H1 (cell line): Measurements from ENCODE around the gene TUBA3C. TPM values are rescaled to one million over a fixed set of nuclear protein-coding genes. Genes with fewer than 3 reads are reported as not detected.

ENCODE experiments used
- CTCF ChIA-PET: fragments of 300-600 bp; sonication (Branson Sonifier 250); formaldehyde crosslinking; loops from one replicate; lab custom pipeline; 2021; ENCODE audit not compliant: partially characterized antibody; lab: Charles Lee
- POLR2A ChIA-PET: fragments of 300-600 bp; sonication (Branson Sonifier 250); formaldehyde crosslinking; loops from one replicate; lab custom pipeline; 2021; ENCODE audit warnings: inconsistent platforms; ENCODE audit not compliant: partially characterized antibody; lab: Charles Lee
- DNase-seq, 2 experiments: peaks; one replicate each; pipeline versions ENCODE4 v3.0.0 to v3.0.0-alpha.2; 2010 to 2022; ENCODE audit warnings: low spot score in 2 of 2, low read depth in 1 of 2, mixed read lengths in 1 of 2
- FAIRE-seq: peaks from 2 replicates; lab custom pipeline; 2011; peaks lifted over from hg19 to GRCh38; lab: Jason Lieb, UNC
- H2AFZ ChIP-seq: 2 replicates; pipeline ENCODE4 v1.8.1; 2012; ENCODE audit warnings: low read length, inconsistent platforms
- H2AK5ac ChIP-seq: 2 replicates; pipeline ENCODE4 v1.6.1; 2013; ENCODE audit warnings: low read depth, low read length
- H2BK120ac ChIP-seq: replicated peaks from 2 replicates; pipeline ENCODE3; 2013; ENCODE audit warnings: low read depth, low read length, inconsistent platforms
- H2BK12ac ChIP-seq: 2 replicates; pipeline ENCODE4 v1.6.1; 2013; ENCODE audit warnings: low read depth, low read length
- H2BK15ac ChIP-seq: 2 replicates; pipeline ENCODE4 v1.6.1; 2013; ENCODE audit warnings: low read length
- H2BK20ac ChIP-seq: 2 replicates; pipeline ENCODE4 v1.6.1; 2013; ENCODE audit warnings: low read length
- H2BK5ac ChIP-seq: 2 replicates; pipeline ENCODE4 v1.6.1; 2013; ENCODE audit warnings: low read depth, low read length
- H3K14ac ChIP-seq: 2 replicates; pipeline ENCODE4 v1.6.1; 2013; ENCODE audit warnings: inconsistent platforms; ENCODE audit not compliant: insufficient read length
- H3K18ac ChIP-seq: 2 replicates; pipeline ENCODE4 v1.6.1; 2013; ENCODE audit warnings: low read length; ENCODE audit errors: extremely low read depth
- H3K23ac ChIP-seq: 2 replicates; pipeline ENCODE4 v1.6.1; 2013; ENCODE audit warnings: inconsistent platforms; ENCODE audit not compliant: insufficient read length
- H3K23me2 ChIP-seq: 2 replicates; pipeline ENCODE4 v1.6.1; 2013; ENCODE audit warnings: low read depth, low read length
- H3K27ac ChIP-seq: 2 replicates; pipeline ENCODE4 v1.6.1; 2011; ENCODE audit warnings: low read depth, low read length, inconsistent platforms
- H3K27me3 ChIP-seq, 4 experiments: replicated peaks in 1 of 4; 1 replicate in 1 of 4; 2 replicates in 3 of 4; pipeline versions ENCODE4 v1.6.1 to v1.8.1; 2011 to 2013; ENCODE audit warnings: low read length in 3 of 4, mild to moderate bottlenecking in 3 of 4, inconsistent platforms in 2 of 4, mixed read lengths in 2 of 4, moderate library complexity in 1 of 4; ENCODE audit not compliant: control insufficient read depth in 3 of 4, insufficient read depth in 3 of 4; ENCODE audit errors: extremely low read depth in 1 of 4
- H3K36me3 ChIP-seq, 4 experiments: 2 replicates each; pipeline versions ENCODE4 v1.6.1 to v1.8.1; 2011 to 2013; ENCODE audit warnings: mild to moderate bottlenecking in 4 of 4, low read length in 3 of 4, moderate library complexity in 2 of 4, control low read depth in 1 of 4, inconsistent platforms in 1 of 4; ENCODE audit not compliant: insufficient read depth in 4 of 4, control insufficient read depth in 2 of 4
- H3K4ac ChIP-seq: replicated peaks from 2 replicates; pipeline ENCODE3; 2013; ENCODE audit warnings: low read length, low read depth, mixed read lengths, inconsistent platforms; ENCODE audit not compliant: insufficient read length
- H3K4me1 ChIP-seq, 4 experiments: replicated peaks in 1 of 4; 1 replicate in 1 of 4; 2 replicates in 3 of 4; pipeline versions ENCODE4 v1.6.1 to v1.8.1; 2011 to 2013; ENCODE audit warnings: low read length in 3 of 4, inconsistent platforms in 2 of 4, mixed read lengths in 1 of 4; ENCODE audit not compliant: insufficient read depth in 4 of 4, control insufficient read depth in 3 of 4
- H3K4me2 ChIP-seq, 2 experiments: 2 replicates each; pipeline versions ENCODE4 v1.6.1 to v1.8.1; 2011 to 2013; ENCODE audit warnings: low read depth in 2 of 2, low read length in 2 of 2, control low read depth in 1 of 2, inconsistent platforms in 1 of 2, mild to moderate bottlenecking in 1 of 2; ENCODE audit not compliant: insufficient read depth in 1 of 2
- H3K4me3 ChIP-seq, 4 experiments: fragments of 200-600, 300-600 bp in 1 of 4; sonication (generic), shearing (Covaris generic), sonication (Bioruptor Twin) in 1 of 4; 2 replicates each; pipeline versions ENCODE4 v1.5.1 to v1.8.1; 2011 to 2016; ENCODE audit warnings: low read length in 4 of 4, low read depth in 3 of 4, control low read depth in 2 of 4, inconsistent platforms in 2 of 4, mild to moderate bottlenecking in 2 of 4, mixed read lengths in 1 of 4, moderate library complexity in 1 of 4; ENCODE audit not compliant: insufficient read depth in 2 of 4; ENCODE audit errors: extremely low read depth in 1 of 4
- H3K56ac ChIP-seq: replicated peaks from 2 replicates; pipeline ENCODE3; 2013; ENCODE audit warnings: low read depth, mild to moderate bottlenecking, mixed read lengths, low read length, inconsistent platforms; ENCODE audit not compliant: insufficient read length
- H3K79me1 ChIP-seq: 2 replicates; pipeline ENCODE4 v1.6.1; 2013; ENCODE audit warnings: low read depth, low read length, control low read depth
- H3K79me2 ChIP-seq, 2 experiments: 2 replicates each; pipeline versions ENCODE4 v1.6.1 to v1.8.1; 2012 to 2013; ENCODE audit warnings: low read length in 2 of 2, mild to moderate bottlenecking in 2 of 2, inconsistent platforms in 1 of 2; ENCODE audit not compliant: insufficient read depth in 2 of 2, control insufficient read depth in 1 of 2
- H3K9ac ChIP-seq, 4 experiments: replicated peaks in 1 of 4; 1 replicate in 1 of 4; 2 replicates in 3 of 4; pipeline versions ENCODE4 v1.6.1 to v1.8.1; 2011 to 2013; ENCODE audit warnings: low read depth in 3 of 4, low read length in 3 of 4, control low read depth in 2 of 4, mild to moderate bottlenecking in 2 of 4, moderate library complexity in 2 of 4, inconsistent platforms in 1 of 4; ENCODE audit errors: extremely low read depth in 1 of 4
- H3K9me3 ChIP-seq, 2 experiments: 2 replicates each; pipeline versions ENCODE4 v1.6.1 to v1.8.1; 2012 to 2013; ENCODE audit warnings: mild to moderate bottlenecking in 2 of 2, moderate library complexity in 2 of 2, control low read depth in 1 of 2, inconsistent platforms in 1 of 2, low read depth in 1 of 2, low read length in 1 of 2, mixed read lengths in 1 of 2; ENCODE audit not compliant: insufficient read depth in 2 of 2
- H4K20me1 ChIP-seq, 2 experiments: replicated peaks in 1 of 2; 2 replicates each; pipeline versions ENCODE3 to v1.8.1; 2011 to 2013; ENCODE audit warnings: inconsistent platforms in 2 of 2, low read length in 2 of 2, mild to moderate bottlenecking in 1 of 2; ENCODE audit not compliant: insufficient read depth in 2 of 2, control insufficient read depth in 1 of 2
- H4K5ac ChIP-seq: 2 replicates; pipeline ENCODE4 v1.6.1; 2013; ENCODE audit warnings: low read length, low read depth, mixed read lengths, inconsistent platforms; ENCODE audit not compliant: insufficient read length
- H4K8ac ChIP-seq: 2 replicates; pipeline ENCODE4 v1.8.0; 2013; ENCODE audit warnings: mild to moderate bottlenecking, moderate library complexity, low read length, inconsistent platforms; ENCODE audit not compliant: insufficient read depth; ENCODE audit errors: extremely low read depth
- H4K91ac ChIP-seq: replicated peaks from 2 replicates; pipeline ENCODE3; 2013; ENCODE audit warnings: low read length, mixed read lengths, inconsistent platforms; ENCODE audit not compliant: insufficient read length
- BCL11A ChIP-seq, 2 experiments: IDR thresholded peaks; one replicate each; pipeline ENCODE4 v1.6.1; 2011; ENCODE audit warnings: low read depth in 2 of 2, low read length in 2 of 2, mild to moderate bottlenecking in 2 of 2
- CEBPB ChIP-seq: IDR thresholded peaks from 2 replicates; pipeline ENCODE4 v1.6.1; 2012; ENCODE audit warnings: low read depth, low read length
- CTBP2 ChIP-seq: IDR thresholded peaks from 2 replicates; pipeline ENCODE4 v1.7.0; 2011; ENCODE audit warnings: borderline replicate concordance, mild to moderate bottlenecking, moderate library complexity, mixed read lengths, low read length; ENCODE audit not compliant: insufficient read depth, insufficient read length
- EGR1 ChIP-seq: IDR thresholded peaks from 2 replicates; pipeline ENCODE4 v1.6.1; 2011; ENCODE audit warnings: low read depth, low read length, borderline replicate concordance
- RAD21 ChIP-seq, 2 experiments: IDR thresholded peaks in 1 of 2; conservative IDR thresholded peaks in 1 of 2; 2 replicates each; pipeline ENCODE4 v1.6.1; 2011; ENCODE audit warnings: low read depth in 2 of 2, low read length in 2 of 2, improper control_type of control experiment in 1 of 2, inconsistent platforms in 1 of 2, mild to moderate bottlenecking in 1 of 2, moderate library complexity in 1 of 2
- RFX5 ChIP-seq: IDR thresholded peaks from 2 replicates; pipeline ENCODE4 v1.6.1; 2011; ENCODE audit warnings: low read depth, low read length, improper control_type of control experiment, borderline replicate concordance
- RNF2 ChIP-seq: fragments of 200-900, 300-1000 bp; sonication (generic); IDR thresholded peaks from 2 replicates; pipeline ENCODE4 v1.7.1; 2016; ENCODE audit warnings: borderline replicate concordance, low read depth, mild to moderate bottlenecking, antibody characterized with exemption, low read length; ENCODE audit not compliant: poor library complexity, severe bottlenecking; ENCODE audit errors: missing control alignments
- SAP30 ChIP-seq: fragments of 300-600 bp; sonication (generic); IDR thresholded peaks from 2 replicates; pipeline ENCODE4 v1.7.1; 2012; ENCODE audit warnings: low read length, moderate library complexity, mild to moderate bottlenecking, inconsistent platforms; ENCODE audit not compliant: insufficient read depth, insufficient replicate concordance
- SUZ12 ChIP-seq: fragments of 200-600 bp; sonication (generic); IDR thresholded peaks from 2 replicates; pipeline ENCODE4 v1.6.1; 2012; ENCODE audit warnings: mild to moderate bottlenecking, inconsistent platforms, low read length, moderate library complexity, mixed read lengths
- TAF7 ChIP-seq: optimal IDR thresholded peaks from 2 replicates; pipeline ENCODE3; 2011; ENCODE audit warnings: low read depth, mild to moderate bottlenecking, inconsistent platforms, low read length, moderate library complexity, borderline replicate concordance
- TBP ChIP-seq: IDR thresholded peaks from 2 replicates; pipeline ENCODE4 v1.6.1; 2011; ENCODE audit warnings: low read depth, low read length, improper control_type of control experiment
- WGBS, 2 experiments: shearing (Covaris generic) in 1 of 2; methylation state at CpG; one replicate each; pipeline versions ENCODE4 v1.1.6 to v1.1.7; 2013 to 2015; ENCODE audit warnings: low lambda C conversion rate in 2 of 2, mixed read lengths in 2 of 2, inconsistent platforms in 1 of 2, low coverage in 1 of 2, missing lambda C conversion rate in 1 of 2; ENCODE audit not compliant: insufficient replicate concordance in 2 of 2, insufficient coverage in 1 of 2, insufficient read length in 1 of 2; ENCODE audit errors: extremely low coverage in 1 of 2, missing lambda C conversion rate in 1 of 2; 5-methylcytosine and 5-hydroxymethylcytosine counted together
- polyA plus RNA-seq, 7 experiments: library from polyadenylated mRNA; depleted of rRNA in 3 of 7; stranded (reverse) in 5 of 7; unstranded in 2 of 7; fragments of >200 nt in 5 of 7; fragments of 200-250 nt in 2 of 7; gene quantifications; 1 replicate in 5 of 7; 2 replicates in 1 of 7; 4 replicates in 1 of 7; pipeline versions ENCODE4 v1.2.1 to v1.2.3, GENCODE V29; 2011 to 2013; ENCODE audit warnings: missing spikeins in 2 of 7, mixed read lengths in 2 of 7
- total RNA-seq: library from RNA; stranded (reverse); fragmentation: NEBNext Ultra II Directional; extraction: Animal tissue kit (Norgen Biotek cat#: 25700); gene quantifications from 2 replicates; pipeline ENCODE4 v1.2.1, GENCODE V29; 2021
- TF ChIP-seq, protein P1 (sequence below): IDR thresholded peaks from 2 replicates; pipeline ENCODE4 v1.6.1; 2011; ENCODE audit warnings: low read depth, mild to moderate bottlenecking, low read length; ENCODE audit not compliant: insufficient read depth

Gene TUBA3C
- total and polyA plus RNA-seq, 2 of the 8 experiments (the other 6 are each of a cell fraction or from before 2014, with no cell fraction given), result not detected

- Histone ChIP-seq H4K5ac (no peak overlapping the region), H3K56ac (no peak overlapping the region), H2BK15ac (no peak overlapping the region), H3K23me2 (no peaks in the 10 kb centered on the region), H2BK120ac (no peak overlapping the region), H2AK5ac (no peak overlapping the region), H3K79me2 (no peaks in the 10 kb centered on the region), H4K8ac (no peak overlapping the region), H3K18ac (no peak overlapping the region), H3K9me3 (peaks cover 87 to 99% of the 10 kb centered on the region in 2 experiments), H4K91ac (no peak overlapping the region), H3K23ac (no peak overlapping the region), H2AFZ (no peak overlapping the region), H4K20me1 (no peaks in the 10 kb centered on the region), H2BK20ac (no peak overlapping the region), H3K36me3 (no peaks in the 10 kb centered on the region), H3K4me1 (no peaks in the 10 kb centered on the region), H3K4me3 (no peak overlapping the region), H3K27me3 (no peaks in the 10 kb centered on the region), H3K14ac (no peak overlapping the region), H3K4me2 (no peak overlapping the region), H2BK5ac (no peak overlapping the region), H3K27ac (no peak overlapping the region), H3K79me1 (no peaks in the 10 kb centered on the region), H2BK12ac (no peak overlapping the region), H3K9ac (no peak overlapping the region), H3K4ac (no peak overlapping the region)
- 57% methylated on average over 5 of the region's 5 CpGs; no CpG with 5 or more reads in 1 of the 2 experiments for WGBS, 2 experiments
- CTCF ChIA-PET, result no interaction called here
- no peak for FAIRE-seq
- no peak for DNase-seq
- POLR2A ChIA-PET, result no interaction called here
- TF ChIP-seq CEBPB, result no peak
- TF ChIP-seq CTBP2, result no peak
- TF ChIP-seq SUZ12, result no peak
- no peak for TF ChIP-seq TBP
- no peak for TF ChIP-seq RAD21 (IDR thresholded peaks at IDR 0.05 in 1 of 2, conservative IDR thresholded peaks at IDR 0.05 in 1 of 2; ENCODE audit: low read depth in 2 of 2, low read length in 2 of 2)
- TF ChIP-seq SAP30, result no peak
- no peak for TF ChIP-seq EGR1
- no peak for TF ChIP-seq RFX5
- no peak for TF ChIP-seq RNF2
- TF ChIP-seq BCL11A (IDR thresholded peaks at IDR 0.05; ENCODE audit: low read depth in 2 of 2, low read length in 2 of 2), result no peak
- TF ChIP-seq, protein P1, sequence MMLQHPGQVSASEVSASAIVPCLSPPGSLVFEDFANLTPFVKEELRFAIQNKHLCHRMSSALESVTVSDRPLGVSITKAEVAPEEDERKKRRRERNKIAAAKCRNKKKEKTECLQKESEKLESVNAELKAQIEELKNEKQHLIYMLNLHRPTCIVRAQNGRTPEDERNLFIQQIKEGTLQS, result no peak
- TF ChIP-seq TAF7, result no peak
These were observed 29.2 kb downstream of the TUBA3C start for GRCh38 chr13:19152403-19152802.
